Measurements from ENCODE around the gene TNFAIP8.

- TF ChIP-seq CTCF (IDR thresholded peaks at IDR 0.05) (no peak), POLR2AphosphoS5 (IDR thresholded peaks at IDR 0.05; ENCODE audit: insufficient read depth in 1 of 2, low read depth in 1 of 2) (no peak)
Measured at GRCh38 chr5:119393201-119393691, 37.4 kb downstream of the TNFAIP8 start.

All from vagina (tissue), 2 donors.